ENCODE measurements around the gene NEU4. TPM values are rescaled to one million over a fixed set of nuclear protein-coding genes. Genes with fewer than 3 reads are reported as not detected.

Gene NEU4
- total and polyA plus RNA-seq, 8 donors, result 0.17 to 0.55 (median 0.30) TPM; not detected in 1

- TF ChIP-seq CTCF (IDR thresholded peaks at IDR 0.05), result no peak
- no peaks in the 10 kb centered on the region for H3K9me3 ChIP-seq
- no peak overlapping the region for H3K27ac ChIP-seq
- no peak for ATAC-seq
- peaks cover 0 to 30% of the 10 kb centered on the region in 2 donors for H3K27me3 ChIP-seq
- no peak for DNase-seq
- H3K4me1 ChIP-seq, result no peaks in the 10 kb centered on the region
- intact Hi-C loops (cut with DNase I), result no loop called here
- H3K36me3 ChIP-seq, result no peaks in the 10 kb centered on the region
- H3K4me3 ChIP-seq, result no peak overlapping the region
These were observed 25.7 kb downstream of the NEU4 start for GRCh38 chr2:241834527-241835210.

GRCh38 chr2:241835611-241836010 lies 26.6 kb downstream of the NEU4 start:
- Histone ChIP-seq H3K4me1 (no peaks in the 10 kb centered on the region), H3K4me3 (no peak overlapping the region), H3K27ac (no peak overlapping the region), H3K36me3 (no peaks in the 10 kb centered on the region), H3K9me3 (no peaks in the 10 kb centered on the region), H3K27me3 (peaks cover 0 to 30% of the 10 kb centered on the region in 2 donors)
- ATAC-seq (no peak), DNase-seq (no peak)
- no peak for TF ChIP-seq CTCF (IDR thresholded peaks at IDR 0.05)
- intact Hi-C loops (cut with DNase I), result no loop called here

GRCh38 chr2:241836292-241836691 lies 27.3 kb downstream of the NEU4 start:
- ATAC-seq, result no peak
- no peak for TF ChIP-seq CTCF (IDR thresholded peaks at IDR 0.05)
- Histone ChIP-seq H3K4me1 (no peaks in the 10 kb centered on the region), H3K27me3 (peaks cover 0 to 29% of the 10 kb centered on the region in 2 donors), H3K36me3 (no peaks in the 10 kb centered on the region), H3K9me3 (no peaks in the 10 kb centered on the region), H3K27ac (no peak overlapping the region), H3K4me3 (no peak overlapping the region)
- no peak for DNase-seq
- intact Hi-C loops (cut with DNase I), result no loop called here

GRCh38 chr2:241837197-241837965 lies 28.4 kb downstream of the NEU4 start:
- H3K9me3 ChIP-seq, result no peaks in the 10 kb centered on the region
- intact Hi-C loops (cut with DNase I), result no loop called here
- ATAC-seq, result no peak

More at GRCh38 chr2:241837197-241837965, 28.4 kb downstream of the NEU4 start:
- peaks cover 0 to 22% of the 10 kb centered on the region in 2 donors for H3K27me3 ChIP-seq
- H3K4me1 ChIP-seq, result no peaks in the 10 kb centered on the region
- DNase-seq, result no peak
- no peak for TF ChIP-seq CTCF (IDR thresholded peaks at IDR 0.05)
- no peak overlapping the region for H3K4me3 ChIP-seq
- H3K27ac ChIP-seq, result no peak overlapping the region
- no peaks in the 10 kb centered on the region for H3K36me3 ChIP-seq

Measured in left lung (tissue), 10 donors.